ENCODE measurements around the gene SALL4. TPM values are rescaled to one million over a fixed set of nuclear protein-coding genes. Genes with fewer than 3 reads are reported as not detected.

SALL4 gene
- total and polyA plus RNA-seq, 4 donors: 0.06 to 3.8 (median 0.43) TPM

- Histone ChIP-seq H3K36me3 (ENCODE audit: control insufficient read depth in 4 of 4, insufficient read depth in 4 of 4, low read length in 4 of 4) (peaks cover 0 to 7% (median 2%) of the 10 kb centered on the region in 4 donors), H3K27me3 (ENCODE audit: control insufficient read depth in 3 of 3, insufficient read depth in 3 of 3, low read length in 2 of 3) (no peaks in the 10 kb centered on the region), H3K9me3 (ENCODE audit: control insufficient read depth in 4 of 4, insufficient read depth in 3 of 4, low read length in 3 of 4) (no peaks in the 10 kb centered on the region), H3K4me1 (ENCODE audit: control insufficient read depth in 5 of 5, insufficient read depth in 5 of 5, low read length in 5 of 5) (peaks cover 5 to 56% (median 14%) of the 10 kb centered on the region in 5 donors), H3K9ac (ENCODE audit: insufficient read depth in 1 of 2, low read length in 2 of 2) (no peak overlapping the region), H3K27ac (ENCODE audit: low read depth in 1 of 2, low read length in 1 of 2) (no peak overlapping the region), H3K4me3 (no peak overlapping the region)
- no peak for TF ChIP-seq CTCF (IDR thresholded peaks at IDR 0.05; ENCODE audit: control extremely low read depth, extremely low read depth)
- DNase-seq (peak in 2 of 3 donors; percentile 14 to 15), ATAC-seq (ENCODE audit: insufficient read depth, low FRiP score) (no peak)
- 89 to 93% methylated on average over 3 of the region's 3 CpGs for WGBS, 2 donors
These were observed 6.0 kb downstream of the SALL4 start for GRCh38 chr20:51796340-51796739.

- Histone ChIP-seq H3K27ac (ENCODE audit: low read depth in 1 of 2, low read length in 1 of 2) (no peak overlapping the region), H3K9me3 (ENCODE audit: control insufficient read depth in 4 of 4, insufficient read depth in 3 of 4, low read length in 3 of 4) (no peaks in the 10 kb centered on the region), H3K27me3 (ENCODE audit: control insufficient read depth in 3 of 3, insufficient read depth in 3 of 3, low read length in 2 of 3) (no peaks in the 10 kb centered on the region), H3K36me3 (ENCODE audit: control insufficient read depth in 4 of 4, insufficient read depth in 4 of 4, low read length in 4 of 4) (peaks cover 0 to 21% (median 10%) of the 10 kb centered on the region in 4 donors), H3K4me3 (no peak overlapping the region), H3K4me1 (ENCODE audit: control insufficient read depth in 5 of 5, insufficient read depth in 5 of 5, low read length in 5 of 5) (peaks cover 0 to 35% (median 14%) of the 10 kb centered on the region in 5 donors), H3K9ac (ENCODE audit: insufficient read depth in 1 of 2, low read length in 2 of 2) (no peak overlapping the region)
- WGBS, 2 donors: 78 to 83% methylated on average over 7 of the region's 7 CpGs
- ATAC-seq (ENCODE audit: insufficient read depth, low FRiP score) (no peak), DNase-seq (peak; percentile 24 to 86 (median 72))
- no peak for TF ChIP-seq CTCF (IDR thresholded peaks at IDR 0.05; ENCODE audit: control extremely low read depth, extremely low read depth)
These were observed 9.4 kb downstream of the SALL4 start for GRCh38 chr20:51792960-51793359.

GRCh38 chr20:51791626-51792025, 10.7 kb downstream of the SALL4 start:
- no peak overlapping the region for H3K4me3 ChIP-seq
- no peaks in the 10 kb centered on the region for H3K27me3 ChIP-seq (ENCODE audit: control insufficient read depth in 3 of 3, insufficient read depth in 3 of 3, low read length in 2 of 3)
- no peak overlapping the region for H3K27ac ChIP-seq (ENCODE audit: low read depth in 1 of 2, low read length in 1 of 2)
- WGBS, 2 donors: 96 to 97% methylated on average over 13 of the region's 13 CpGs
- peaks cover 0 to 23% (median 10%) of the 10 kb centered on the region in 4 donors for H3K36me3 ChIP-seq (ENCODE audit: control insufficient read depth in 4 of 4, insufficient read depth in 4 of 4, low read length in 4 of 4)
- no peak for ATAC-seq (ENCODE audit: insufficient read depth, low FRiP score)
- no peak for TF ChIP-seq CTCF (IDR thresholded peaks at IDR 0.05; ENCODE audit: control extremely low read depth, extremely low read depth)
- no peak for DNase-seq
- H3K9me3 ChIP-seq (ENCODE audit: control insufficient read depth in 4 of 4, insufficient read depth in 3 of 4, low read length in 3 of 4): no peaks in the 10 kb centered on the region
- H3K9ac ChIP-seq (ENCODE audit: insufficient read depth in 1 of 2, low read length in 2 of 2): no peak overlapping the region
- H3K4me1 ChIP-seq (ENCODE audit: control insufficient read depth in 5 of 5, insufficient read depth in 5 of 5, low read length in 5 of 5): peaks cover 0 to 21% (median 8%) of the 10 kb centered on the region in 5 donors

- no peak overlapping the region for H3K9ac ChIP-seq (ENCODE audit: insufficient read depth in 1 of 2, low read length in 2 of 2)
- no peak for DNase-seq
- no peaks in the 10 kb centered on the region for H3K27me3 ChIP-seq (ENCODE audit: control insufficient read depth in 3 of 3, insufficient read depth in 3 of 3, low read length in 2 of 3)
- WGBS, 2 donors: 96% methylated on average over 17 of the region's 17 CpGs
- H3K4me1 ChIP-seq (ENCODE audit: control insufficient read depth in 5 of 5, insufficient read depth in 5 of 5, low read length in 5 of 5): peaks cover 0 to 11% (median 4%) of the 10 kb centered on the region in 5 donors
- ATAC-seq (ENCODE audit: insufficient read depth, low FRiP score): no peak
- H3K27ac ChIP-seq (ENCODE audit: low read depth in 1 of 2, low read length in 1 of 2): no peak overlapping the region
- peaks cover 0 to 27% (median 10%) of the 10 kb centered on the region in 4 donors for H3K36me3 ChIP-seq (ENCODE audit: control insufficient read depth in 4 of 4, insufficient read depth in 4 of 4, low read length in 4 of 4)
- TF ChIP-seq CTCF (IDR thresholded peaks at IDR 0.05; ENCODE audit: control extremely low read depth, extremely low read depth): no peak
- H3K9me3 ChIP-seq (ENCODE audit: control insufficient read depth in 4 of 4, insufficient read depth in 3 of 4, low read length in 3 of 4): no peaks in the 10 kb centered on the region
- H3K4me3 ChIP-seq: no peak overlapping the region
These were observed 12.1 kb downstream of the SALL4 start for GRCh38 chr20:51790256-51790655.
